ENCODE results near the gene AFTPH. TPM values are rescaled to one million over a fixed set of nuclear protein-coding genes. Genes with fewer than 3 reads are reported as not detected.

The AFTPH gene
- total RNA-seq, 1 experiment from 2014 or later: 14.9 TPM

- TF ChIP-seq ZNF532 (CRISPR knock-in tag; IDR thresholded peaks at IDR 0.05; ENCODE audit: borderline replicate concordance) (no peak), FOXJ3 (CRISPR knock-in tag; IDR thresholded peaks at IDR 0.05; ENCODE audit: borderline replicate concordance) (no peak), ETV6 (CRISPR knock-in tag; IDR thresholded peaks at IDR 0.05) (no peak), CREM (CRISPR knock-in tag; IDR thresholded peaks at IDR 0.05) (no peak)
Measured at GRCh38 chr2:64477979-64478378, 46.1 kb upstream of the AFTPH start (continued).

GRCh38 chr2:64478502-64479230 lies 45.5 kb upstream of the AFTPH start:
- Mint-ChIP-seq H3K4me3 (no peak overlapping the region), H3K9me3 (peaks cover 6% of the 10 kb centered on the region; the same call in 1 of the 2 replicates), H3K27me3 (ENCODE audit: low read depth) (no peaks in the 10 kb centered on the region), H3K27ac (no peak overlapping the region), H3K4me1 (peaks cover 23% of the 10 kb centered on the region), H3K36me3 (no peaks in the 10 kb centered on the region)
- TF ChIP-seq OVOL2 (CRISPR knock-in tag; IDR thresholded peaks at IDR 0.05; ENCODE audit: borderline replicate concordance) (no peak), EMX1 (CRISPR knock-in tag; IDR thresholded peaks at IDR 0.05) (no peak), SMAD3 (CRISPR knock-in tag; IDR thresholded peaks at IDR 0.05; ENCODE audit: borderline replicate concordance) (no peak), GRHL2 (CRISPR knock-in tag; IDR thresholded peaks at IDR 0.05; ENCODE audit: insufficient replicate concordance, severe bottlenecking) (no peak), TCF7 (CRISPR knock-in tag; IDR thresholded peaks at IDR 0.05; ENCODE audit: low read depth) (no peak), ZNF671 (CRISPR knock-in tag; IDR thresholded peaks at IDR 0.05) (no peak), ZBTB43 (CRISPR knock-in tag; IDR thresholded peaks at IDR 0.05) (no peak), NR2C2 (CRISPR knock-in tag; IDR thresholded peaks at IDR 0.05) (no peak), ARID4B (CRISPR knock-in tag; IDR thresholded peaks at IDR 0.05; ENCODE audit: borderline replicate concordance) (no peak), PRDM15 (CRISPR knock-in tag; IDR thresholded peaks at IDR 0.05) (no peak)
- ChIA-PET POLR2A (no interaction called here), CTCF (interaction anchor here (4.8 kb wide), 1 partner anchor 9 kb away, joined by 32 read pairs; no protein-coding TSS in a partner anchor)
- ATAC-seq: no peak
- DNase-seq (ENCODE audit: low spot score): no peak
